Peyer's patch (tissue), 4 donors: ENCODE results near the gene NKX1-1. TPM values are rescaled to one million over a fixed set of nuclear protein-coding genes. Genes with fewer than 3 reads are reported as not detected.

ENCODE experiments used
- DNase-seq, 3 donors: peaks; one replicate each; pipeline ENCODE4 v3.0.0-alpha.2; 2017 to 2019
- H3K27ac ChIP-seq, 4 donors: fragments of 200-600 bp; sonication (generic); one replicate each; pipeline ENCODE4 v1.5.1; 2016 to 2019
- H3K27me3 ChIP-seq, 2 donors: fragments of 200-600 bp; sonication (generic); one replicate each; pipeline ENCODE4 v1.5.1; 2019
- H3K36me3 ChIP-seq, 3 donors: fragments of 200-600 bp; sonication (generic); one replicate each; pipeline ENCODE4 v1.5.1; 2016 to 2019
- H3K4me1 ChIP-seq, 4 donors: fragments of 200-600 bp; sonication (generic); one replicate each; pipeline ENCODE4 v1.5.1; 2016 to 2019
- H3K4me3 ChIP-seq, 4 donors: fragments of 200-600 bp; sonication (generic); 1 replicate in 3 of 4; 2 replicates in 1 of 4; pipeline ENCODE4 v1.5.1; 2016 to 2019; ENCODE audit warnings: mild to moderate bottlenecking in 1 of 4
- H3K9me3 ChIP-seq, 4 donors: fragments of 200-600 bp; sonication (generic); one replicate each; pipeline ENCODE4 v1.5.1; 2016 to 2019; ENCODE audit warnings: mild to moderate bottlenecking in 1 of 4
- POLR2A ChIP-seq, 2 donors: fragments of 450-650 bp; IDR thresholded peaks; one replicate each; pipeline ENCODE4 v1.5.1; 2017; ENCODE audit warnings: antibody characterized with exemption in 2 of 2, mild to moderate bottlenecking in 2 of 2, moderate library complexity in 2 of 2
- total RNA-seq, 4 donors: library from RNA; depleted of rRNA; stranded (reverse); fragments of >200 nt; gene quantifications; one replicate each; pipeline ENCODE4 v1.1.0, GENCODE V29; 2016
- TF ChIP-seq, protein P1 (sequence below), 6 experiments: fragments of 450-650 bp in 4 of 6; fragments of 200-600 bp in 2 of 6; sonication (generic) in 1 of 6; IDR thresholded peaks; one replicate each; pipeline ENCODE4 v1.5.1; 2017 to 2019; ENCODE audit warnings: antibody characterized with exemption in 6 of 6, mild to moderate bottlenecking in 3 of 6, moderate library complexity in 1 of 6

NKX1-1 gene
- total RNA-seq, 4 donors from 2014 or later = not detected

DNA sequence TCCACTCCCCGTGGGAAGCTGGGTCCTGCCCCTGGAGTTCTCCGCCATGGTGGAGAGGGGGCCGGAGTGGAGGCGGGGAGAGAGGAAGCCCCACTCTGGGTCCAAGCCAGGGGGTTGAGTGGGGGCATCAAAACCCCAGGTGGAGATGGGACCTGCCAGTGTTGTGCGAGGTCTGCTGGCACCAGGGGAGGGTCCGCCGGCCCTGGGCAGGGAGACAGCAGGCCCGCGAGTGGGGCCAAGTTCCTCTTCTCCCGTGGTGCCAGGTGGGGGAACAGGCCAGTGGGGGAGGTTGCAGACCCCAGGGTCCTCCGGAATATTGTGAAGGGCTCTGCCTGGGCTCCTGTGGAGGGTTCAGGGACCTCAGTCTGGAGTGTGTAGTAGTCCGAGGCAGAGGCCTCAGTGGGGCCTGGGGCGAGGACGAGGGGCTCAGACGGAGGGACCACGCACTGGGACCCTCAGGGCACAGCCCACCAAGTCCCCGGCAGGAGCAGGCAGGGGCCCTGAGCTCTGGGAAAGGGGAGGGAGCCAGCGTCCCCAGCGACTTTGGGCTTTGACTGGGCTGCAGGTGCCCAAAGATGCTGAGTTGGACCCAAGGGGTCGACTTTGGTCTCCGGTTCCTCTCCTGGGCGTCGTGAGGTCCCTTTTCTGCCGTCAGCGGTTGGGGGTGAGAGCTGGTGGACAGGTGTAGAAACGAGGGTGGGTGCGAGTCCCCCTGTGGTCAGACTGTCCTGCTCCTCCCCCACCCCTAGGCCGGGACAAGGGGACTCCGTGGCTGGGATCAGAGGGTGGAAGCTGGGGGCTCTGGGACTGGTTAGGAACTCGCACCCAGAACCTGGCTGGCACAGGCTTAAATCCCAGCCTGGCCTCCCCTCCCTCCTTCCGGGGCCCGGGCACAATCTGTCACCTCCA is 43.8 kb upstream of the NKX1-1 start:
- H3K27me3 ChIP-seq = no peaks in the 10 kb centered on the region
- H3K36me3 ChIP-seq = no peaks in the 10 kb centered on the region
- no peak overlapping the region for H3K4me3 ChIP-seq
- H3K9me3 ChIP-seq = no peaks in the 10 kb centered on the region
- TF ChIP-seq POLR2A (IDR thresholded peaks at IDR 0.05) = no peak
- TF ChIP-seq, protein P1, sequence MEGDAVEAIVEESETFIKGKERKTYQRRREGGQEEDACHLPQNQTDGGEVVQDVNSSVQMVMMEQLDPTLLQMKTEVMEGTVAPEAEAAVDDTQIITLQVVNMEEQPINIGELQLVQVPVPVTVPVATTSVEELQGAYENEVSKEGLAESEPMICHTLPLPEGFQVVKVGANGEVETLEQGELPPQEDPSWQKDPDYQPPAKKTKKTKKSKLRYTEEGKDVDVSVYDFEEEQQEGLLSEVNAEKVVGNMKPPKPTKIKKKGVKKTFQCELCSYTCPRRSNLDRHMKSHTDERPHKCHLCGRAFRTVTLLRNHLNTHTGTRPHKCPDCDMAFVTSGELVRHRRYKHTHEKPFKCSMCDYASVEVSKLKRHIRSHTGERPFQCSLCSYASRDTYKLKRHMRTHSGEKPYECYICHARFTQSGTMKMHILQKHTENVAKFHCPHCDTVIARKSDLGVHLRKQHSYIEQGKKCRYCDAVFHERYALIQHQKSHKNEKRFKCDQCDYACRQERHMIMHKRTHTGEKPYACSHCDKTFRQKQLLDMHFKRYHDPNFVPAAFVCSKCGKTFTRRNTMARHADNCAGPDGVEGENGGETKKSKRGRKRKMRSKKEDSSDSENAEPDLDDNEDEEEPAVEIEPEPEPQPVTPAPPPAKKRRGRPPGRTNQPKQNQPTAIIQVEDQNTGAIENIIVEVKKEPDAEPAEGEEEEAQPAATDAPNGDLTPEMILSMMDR (IDR thresholded peaks at IDR 0.05) = no peak
- peak in 2 of 3 donors; percentile 32 to 34 for DNase-seq
- no peak overlapping the region for H3K27ac ChIP-seq
- no peaks in the 10 kb centered on the region for H3K4me1 ChIP-seq

DNA sequence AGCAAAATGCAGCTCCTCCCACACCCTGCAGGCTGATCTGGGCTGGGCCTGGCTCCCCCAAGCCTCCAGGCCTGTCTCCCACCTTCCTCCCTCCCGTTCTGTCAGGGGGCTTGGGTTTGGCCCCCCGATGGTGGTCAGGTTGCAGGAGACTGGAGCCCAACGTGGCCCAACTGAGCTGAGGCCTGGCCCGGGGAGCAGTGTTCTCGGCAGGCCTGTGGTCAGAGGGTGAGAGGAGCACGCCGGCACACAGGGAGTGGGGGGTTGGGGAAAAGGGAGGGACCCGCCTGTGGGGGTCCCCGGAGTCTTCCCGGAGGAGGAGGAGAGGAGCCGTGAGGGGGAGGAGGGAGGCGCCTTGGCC is 43.2 kb upstream of the NKX1-1 start:
- no peak overlapping the region for H3K27ac ChIP-seq
- TF ChIP-seq, protein P1 (IDR thresholded peaks at IDR 0.05) = no peak
- no peak for TF ChIP-seq POLR2A (IDR thresholded peaks at IDR 0.05)
- H3K4me3 ChIP-seq = no peak overlapping the region
- no peaks in the 10 kb centered on the region for H3K4me1 ChIP-seq
- H3K9me3 ChIP-seq = no peaks in the 10 kb centered on the region
- no peaks in the 10 kb centered on the region for H3K27me3 ChIP-seq
- H3K36me3 ChIP-seq = no peaks in the 10 kb centered on the region
- DNase-seq = peak in 1 of 3 donors; percentile 34

DNA sequence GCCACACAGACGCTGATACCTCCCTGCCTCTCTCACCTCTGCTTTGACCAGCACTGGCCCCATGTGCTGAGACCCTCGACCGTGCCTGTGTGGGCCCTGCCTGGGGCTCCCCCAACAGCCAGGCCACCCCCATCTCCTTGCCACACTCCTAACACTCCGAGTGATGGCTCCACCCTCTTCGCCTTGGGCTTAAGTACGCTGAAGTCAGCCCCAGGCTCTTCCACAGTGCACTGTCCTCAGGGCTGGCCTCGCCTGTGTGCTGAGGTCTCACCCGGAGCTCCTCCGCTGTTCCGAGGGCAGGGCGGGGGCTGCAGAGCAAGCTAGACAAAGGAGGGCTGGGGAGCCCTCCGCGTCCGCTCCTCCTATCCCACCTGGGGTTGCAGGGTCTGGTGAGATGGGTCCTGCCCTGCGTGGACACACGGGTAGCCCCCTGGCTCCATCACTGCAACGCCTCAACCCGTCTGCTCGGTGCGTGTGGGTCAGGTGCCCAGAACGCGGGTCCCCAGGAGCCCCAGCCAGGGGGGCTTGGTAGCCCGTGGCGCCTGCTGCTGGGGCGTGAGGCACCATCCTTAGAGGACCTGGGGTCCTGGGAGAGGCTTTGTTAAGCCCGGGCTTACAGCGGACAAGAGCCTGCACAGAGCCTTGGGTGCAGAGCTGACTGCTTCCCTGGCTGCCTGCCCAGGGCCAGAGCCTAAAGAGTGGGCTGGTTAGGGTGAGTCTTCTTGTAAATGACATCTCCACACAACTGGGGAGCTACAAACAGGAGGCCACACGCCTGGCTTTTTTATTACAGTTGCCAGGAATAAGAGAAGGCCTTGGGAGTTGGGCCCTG is 42.6 kb upstream of the NKX1-1 start:
- H3K27ac ChIP-seq = no peak overlapping the region

DNA sequence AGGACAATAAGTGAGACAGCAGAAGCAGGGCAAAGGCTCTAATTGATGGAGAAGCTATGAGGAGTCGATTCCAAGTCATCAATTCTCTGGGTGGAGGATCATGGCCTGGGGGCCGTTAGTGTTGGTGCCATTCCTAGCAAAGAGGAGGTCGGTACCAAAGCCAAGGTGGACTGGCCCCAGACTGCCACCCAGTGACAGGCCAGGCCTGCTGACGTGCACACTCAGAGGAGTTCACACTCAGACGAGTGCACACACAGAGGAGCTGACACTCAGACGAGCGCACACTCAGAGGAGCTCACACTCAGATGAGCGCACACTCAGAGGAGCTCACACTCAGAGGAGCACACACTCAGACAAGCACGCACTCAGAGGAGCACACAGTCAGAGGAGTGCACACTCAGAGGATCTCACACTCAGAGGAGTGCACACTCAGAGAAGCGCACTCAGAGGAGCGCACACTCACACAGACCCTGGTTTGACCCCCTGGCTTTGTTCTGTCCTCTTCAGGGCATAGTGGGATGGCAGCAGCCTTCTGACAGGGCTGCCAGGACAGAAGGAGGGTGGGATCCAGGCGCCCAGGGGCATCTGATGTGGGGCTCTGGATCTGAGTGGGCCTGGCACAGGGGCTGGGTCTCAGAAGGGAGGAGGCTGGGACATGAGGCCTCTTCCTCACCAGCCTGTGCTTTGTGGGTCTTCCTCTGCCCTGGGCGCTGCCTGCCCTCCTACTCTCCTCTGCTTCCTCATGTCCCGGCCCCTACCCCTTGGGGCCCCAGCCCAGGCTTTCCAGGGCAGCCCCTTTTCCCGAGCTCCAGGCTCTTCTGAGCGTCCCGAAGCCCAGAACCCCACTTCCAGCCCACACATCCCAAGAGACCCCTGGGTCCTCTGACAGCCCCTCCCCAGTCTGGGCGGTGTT is 41.7 kb upstream of the NKX1-1 start:
- TF ChIP-seq, protein P1 (IDR thresholded peaks at IDR 0.05) = no peak
- TF ChIP-seq POLR2A (IDR thresholded peaks at IDR 0.05) = no peak
- Histone ChIP-seq H3K9me3 (no peaks in the 10 kb centered on the region), H3K27ac (no peak overlapping the region), H3K27me3 (no peaks in the 10 kb centered on the region), H3K4me3 (no peak overlapping the region), H3K36me3 (no peaks in the 10 kb centered on the region), H3K4me1 (no peaks in the 10 kb centered on the region)
- peak in 1 of 3 donors; percentile 32 for DNase-seq

More for the DNA sequence above, 42.6 kb upstream of the NKX1-1 start:
- Histone ChIP-seq H3K36me3 (no peaks in the 10 kb centered on the region), H3K4me1 (no peaks in the 10 kb centered on the region), H3K9me3 (no peaks in the 10 kb centered on the region), H3K4me3 (no peak overlapping the region), H3K27me3 (no peaks in the 10 kb centered on the region)
- DNase-seq = peak in 1 of 3 donors; percentile 30
- TF ChIP-seq, protein P1 (IDR thresholded peaks at IDR 0.05) = no peak
- no peak for TF ChIP-seq POLR2A (IDR thresholded peaks at IDR 0.05)
